C4-2B (cell line): ENCODE results near the gene PTMA.

Experiments used
- ZFX ChIP-seq: fragments of 450-650 bp; IDR thresholded peaks from 2 replicates; pipeline ENCODE4 v1.6.1; 2017
- TF ChIP-seq, protein P1 (sequence below): fragments of 450-650 bp; conservative IDR thresholded peaks from 2 replicates; pipeline ENCODE4 v1.5.1; 2017; ENCODE audit warnings: mild to moderate bottlenecking

DNA sequence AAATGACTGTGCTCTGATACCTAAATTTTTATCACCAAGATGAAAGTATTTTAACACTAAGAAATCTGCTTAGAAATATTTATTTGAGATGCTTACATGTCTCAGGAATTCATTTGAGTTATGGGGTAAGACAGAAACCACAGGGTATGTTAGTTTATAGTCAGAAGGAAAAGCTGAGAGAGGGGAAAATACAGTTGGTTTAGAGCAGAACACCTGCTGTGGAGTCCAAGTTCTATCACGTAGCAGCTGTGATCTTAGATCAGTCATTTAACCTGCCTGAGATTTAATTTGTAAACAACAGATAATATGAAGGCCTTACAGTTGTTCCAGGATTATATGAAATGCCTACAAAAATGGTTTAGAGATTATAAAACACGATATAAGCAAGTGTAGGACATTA lies 43.7 kb downstream of the PTMA start:
- TF ChIP-seq, protein P1, sequence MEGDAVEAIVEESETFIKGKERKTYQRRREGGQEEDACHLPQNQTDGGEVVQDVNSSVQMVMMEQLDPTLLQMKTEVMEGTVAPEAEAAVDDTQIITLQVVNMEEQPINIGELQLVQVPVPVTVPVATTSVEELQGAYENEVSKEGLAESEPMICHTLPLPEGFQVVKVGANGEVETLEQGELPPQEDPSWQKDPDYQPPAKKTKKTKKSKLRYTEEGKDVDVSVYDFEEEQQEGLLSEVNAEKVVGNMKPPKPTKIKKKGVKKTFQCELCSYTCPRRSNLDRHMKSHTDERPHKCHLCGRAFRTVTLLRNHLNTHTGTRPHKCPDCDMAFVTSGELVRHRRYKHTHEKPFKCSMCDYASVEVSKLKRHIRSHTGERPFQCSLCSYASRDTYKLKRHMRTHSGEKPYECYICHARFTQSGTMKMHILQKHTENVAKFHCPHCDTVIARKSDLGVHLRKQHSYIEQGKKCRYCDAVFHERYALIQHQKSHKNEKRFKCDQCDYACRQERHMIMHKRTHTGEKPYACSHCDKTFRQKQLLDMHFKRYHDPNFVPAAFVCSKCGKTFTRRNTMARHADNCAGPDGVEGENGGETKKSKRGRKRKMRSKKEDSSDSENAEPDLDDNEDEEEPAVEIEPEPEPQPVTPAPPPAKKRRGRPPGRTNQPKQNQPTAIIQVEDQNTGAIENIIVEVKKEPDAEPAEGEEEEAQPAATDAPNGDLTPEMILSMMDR: no peak
- no peak for TF ChIP-seq ZFX
